ENCODE data around the gene KRT24. TPM values are rescaled to one million over a fixed set of nuclear protein-coding genes. Genes with fewer than 3 reads are reported as not detected.

KRT24 gene
- polyA plus RNA-seq, 2 of the 4 experiments (the other 2 are of a cell fraction): not detected

GRCh38 chr17:40678902-40679522 is 24.5 kb downstream of the KRT24 start:
- ChIA-PET CTCF (interaction anchor here (1.0 to 2.4 kb wide), 3 partner anchors 19 to 59 kb away, joined by 3 to 8 read pairs (median 5); no protein-coding TSS in a partner anchor), POLR2A (no interaction called here)
- Histone ChIP-seq H3K4me1 (no peaks in the 10 kb centered on the region), H3K27ac (no peak overlapping the region), H3K9me3 (no peaks in the 10 kb centered on the region), H3K4me2 (no peak overlapping the region), H3K4me3 (no peak overlapping the region)
- 31% methylated on average over 4 of the region's 4 CpGs for whole genome bisulfite sequencing (ENCODE audit: missing lambda C conversion rate)
- TF ChIP-seq FOSL2 (IDR thresholded peaks at IDR 0.05): no peak
- peak; percentile 32 for TF ChIP-seq FOSL2 (CRISPR knock-in tag; IDR thresholded peaks at IDR 0.05)
- TF ChIP-seq MYC (IDR thresholded peaks at IDR 0.05; ENCODE audit: borderline replicate concordance, low read length): no peak
- TF ChIP-seq CBX8 (IDR thresholded peaks at IDR 0.05): no peak
- TF ChIP-seq POLR2AphosphoS2 (conservative IDR thresholded peaks at IDR 0.05; ENCODE audit: low read length): no peak
- no peak for TF ChIP-seq RARB (CRISPR knock-in tag; IDR thresholded peaks at IDR 0.05)
- ATAC-seq (no peak), FAIRE-seq (no peak), DNase-seq (ENCODE audit: low read depth in 1 of 2, low spot score in 1 of 2) (no peak)

GRCh38 chr17:40675905-40676304 is 27.6 kb downstream of the KRT24 start:
- Histone ChIP-seq H3K9me3 (no peaks in the 10 kb centered on the region), H3K4me3 (no peak overlapping the region), H3K4me1 (no peaks in the 10 kb centered on the region), H3K27ac (no peak overlapping the region), H3K4me2 (no peak overlapping the region)
- FAIRE-seq: no peak
- CTCF ChIA-PET: no interaction called here
- WGBS (ENCODE audit: missing lambda C conversion rate): 85% methylated on average over 4 of the region's 4 CpGs
- TF ChIP-seq CHD2 (IDR thresholded peaks at IDR 0.05; ENCODE audit: low read length, partially characterized antibody) (no peak), MAFK (IDR thresholded peaks at IDR 0.05; ENCODE audit: partially characterized antibody) (no peak), CBX8 (IDR thresholded peaks at IDR 0.05) (no peak), EHMT2 (IDR thresholded peaks at IDR 0.05; ENCODE audit: low read depth) (no peak), ZNF302 (CRISPR knock-in tag; IDR thresholded peaks at IDR 0.05) (no peak), RNF2 (IDR thresholded peaks at IDR 0.05; ENCODE audit: borderline replicate concordance, low read depth) (no peak), CBX2 (IDR thresholded peaks at IDR 0.05; ENCODE audit: borderline replicate concordance, low read depth) (no peak), JUN (IDR thresholded peaks at IDR 0.05) (no peak), TFCP2L1 (CRISPR knock-in tag; IDR thresholded peaks at IDR 0.05) (no peak), RFX5 (IDR thresholded peaks at IDR 0.05) (no peak), GATA3 (IDR thresholded peaks at IDR 0.05; ENCODE audit: borderline replicate concordance) (no peak)
- POLR2A ChIA-PET: no interaction called here
- ATAC-seq: peak in 1 of 2 experiments; percentile 42; a peak in 2 of 6 replicates
- no peak for DNase-seq (ENCODE audit: low read depth in 1 of 2, low spot score in 1 of 2)

GRCh38 chr17:40672654-40673053 is 30.9 kb downstream of the KRT24 start:
- ATAC-seq (no peak), FAIRE-seq (no peak), DNase-seq (ENCODE audit: low read depth in 1 of 2, low spot score in 1 of 2) (no peak)
- TF ChIP-seq MAFK (IDR thresholded peaks at IDR 0.05; ENCODE audit: partially characterized antibody) (peak; percentile 80), PHF8 (IDR thresholded peaks at IDR 0.05; ENCODE audit: borderline replicate concordance, low read depth) (no peak)
- Histone ChIP-seq H3K4me1 (no peaks in the 10 kb centered on the region), H3K27ac (no peak overlapping the region), H3K4me3 (no peak overlapping the region), H3K9me3 (no peaks in the 10 kb centered on the region), H3K4me2 (no peak overlapping the region)
- CTCF ChIA-PET: interaction anchor here (0.7 to 1.1 kb wide), 3 partner anchors 8 to 1016 kb away, joined by 3 to 4 read pairs (median 3); no protein-coding TSS in a partner anchor
- POLR2A ChIA-PET: no interaction called here
- 84% methylated on average over 2 of the region's 2 CpGs for WGBS (ENCODE audit: missing lambda C conversion rate)

- no peaks in the 10 kb centered on the region for H3K9me3 ChIP-seq
- H3K27ac ChIP-seq: no peak overlapping the region
- no peak overlapping the region for H3K4me3 ChIP-seq
- ChIA-PET CTCF (no interaction called here), POLR2A (no interaction called here)
- peak in 1 of 2 experiments; percentile 25; a peak in 2 of 6 replicates for ATAC-seq
- DNase-seq (ENCODE audit: low read depth in 1 of 2, low spot score in 1 of 2): no peak
- peaks cover 4% of the 10 kb centered on the region; the same call in 2 of the 3 replicates for H3K4me1 ChIP-seq
- H3K4me2 ChIP-seq: no peak overlapping the region
- 44% methylated on average over 4 of the region's 4 CpGs for WGBS (ENCODE audit: missing lambda C conversion rate)
- FAIRE-seq: peak; percentile 28
- TF ChIP-seq HOXB13 (CRISPR knock-in tag; IDR thresholded peaks at IDR 0.05; ENCODE audit: low read depth): no peak
- TF ChIP-seq CHD2 (IDR thresholded peaks at IDR 0.05; ENCODE audit: low read length, partially characterized antibody): no peak
- TF ChIP-seq SMC3 (IDR thresholded peaks at IDR 0.05): no peak
- TF ChIP-seq RNF2 (IDR thresholded peaks at IDR 0.05; ENCODE audit: borderline replicate concordance, low read depth): no peak
- no peak for TF ChIP-seq ZFP36 (IDR thresholded peaks at IDR 0.05; ENCODE audit: borderline replicate concordance, partially characterized antibody)
- TF ChIP-seq HDAC2 (IDR thresholded peaks at IDR 0.05): no peak
- TF ChIP-seq RCOR1 (IDR thresholded peaks at IDR 0.05; ENCODE audit: low read depth, low read length): no peak
- no peak for TF ChIP-seq CTCF (IDR thresholded peaks at IDR 0.05)
- TF ChIP-seq MAX (IDR thresholded peaks at IDR 0.05): no peak
Measured at GRCh38 chr17:40671282-40671681, 32.3 kb downstream of the KRT24 start.
